Hepatic stellate cell (primary cell): Measurements from ENCODE around the gene NF1.
"Not testable (repeated sequence)": the region's sequence is repeated elsewhere in the genome, so short reads cannot be mapped to it uniquely, and the experiment has no call there.

Experiments
- DNase-seq: peaks from one replicate; pipeline ENCODE4 v3.0.0; 2011; ENCODE audit warnings: low spot score

The NF1 gene

GRCh38 chr17:31198666-31199065, 103.9 kb downstream of the NF1 start:
- DNase-seq: not testable (repeated sequence)

- no peak for DNase-seq
These were observed 105.5 kb downstream of the NF1 start for GRCh38 chr17:31200287-31200686.

- DNase-seq: no peak
These were observed 108.2 kb downstream of the NF1 start for GRCh38 chr17:31202968-31203367.

GRCh38 chr17:31211352-31212012, 116.7 kb downstream of the NF1 start:
- DNase-seq: no peak

- DNase-seq: peak; percentile 40
These were observed 121.4 kb downstream of the NF1 start for GRCh38 chr17:31216031-31216751.

- DNase-seq: no peak
These were observed 129.6 kb downstream of the NF1 start for GRCh38 chr17:31224366-31224765.

- DNase-seq: no peak
These were observed 131.1 kb downstream of the NF1 start for GRCh38 chr17:31225831-31226230.

- no peak for DNase-seq
These were observed 131.6 kb downstream of the NF1 start for GRCh38 chr17:31226373-31226772.

GRCh38 chr17:31226950-31227349, 132.2 kb downstream of the NF1 start:
- no peak for DNase-seq

GRCh38 chr17:31231852-31232251, 137.1 kb downstream of the NF1 start:
- no peak for DNase-seq

- DNase-seq: no peak
These were observed 140.3 kb downstream of the NF1 start for GRCh38 chr17:31235110-31235509.

GRCh38 chr17:31236137-31236536, 141.4 kb downstream of the NF1 start:
- DNase-seq: no peak

GRCh38 chr17:31236712-31237111, 141.9 kb downstream of the NF1 start:
- DNase-seq: no peak

- DNase-seq: no peak
These were observed 146.3 kb downstream of the NF1 start for GRCh38 chr17:31241116-31241515.

- DNase-seq: peak; percentile 50
These were observed 154.4 kb downstream of the NF1 start for GRCh38 chr17:31248986-31249834.

GRCh38 chr17:31249835-31250141, 155.0 kb downstream of the NF1 start:
- no peak for DNase-seq

- DNase-seq: no peak
These were observed 155.5 kb downstream of the NF1 start for GRCh38 chr17:31250229-31250628.

GRCh38 chr17:31251105-31251969, 156.6 kb downstream of the NF1 start:
- no peak for DNase-seq

- no peak for DNase-seq
These were observed 157.2 kb downstream of the NF1 start for GRCh38 chr17:31251970-31252328.

GRCh38 chr17:31252741-31253140, 158.0 kb downstream of the NF1 start:
- no peak for DNase-seq

GRCh38 chr17:31254654-31255053, 159.9 kb downstream of the NF1 start:
- DNase-seq: no peak

- no peak for DNase-seq
These were observed 162.2 kb downstream of the NF1 start for GRCh38 chr17:31256936-31257335.
